ENCODE data around the gene EPB41. TPM values are rescaled to one million over a fixed set of nuclear protein-coding genes. Genes with fewer than 3 reads are reported as not detected.

Gene EPB41
- total RNA-seq, 3 donors from 2014 or later = 45.8 to 82.2 (median 76.3) TPM

DNA sequence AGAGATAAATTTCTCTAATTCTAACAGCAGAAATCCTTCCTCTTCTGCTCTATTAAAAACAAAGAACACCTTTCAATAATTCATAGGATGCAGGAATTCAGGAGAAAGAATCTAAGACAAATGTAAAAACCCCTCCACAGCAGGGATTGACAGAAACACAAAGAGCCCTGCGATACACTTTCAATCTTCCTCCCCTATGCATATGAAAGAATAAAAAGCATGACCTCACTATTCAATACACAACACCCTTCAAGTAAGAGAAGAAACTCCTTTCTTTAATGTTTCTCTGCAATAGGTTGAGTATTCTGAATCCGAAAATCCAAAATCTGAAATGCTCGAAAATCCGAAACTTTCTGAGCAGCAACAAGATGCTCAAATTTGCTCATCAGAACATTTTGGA lies 250.2 kb downstream of the EPB41 start:
- no peak for DNase-seq
- TF ChIP-seq, protein P1, sequence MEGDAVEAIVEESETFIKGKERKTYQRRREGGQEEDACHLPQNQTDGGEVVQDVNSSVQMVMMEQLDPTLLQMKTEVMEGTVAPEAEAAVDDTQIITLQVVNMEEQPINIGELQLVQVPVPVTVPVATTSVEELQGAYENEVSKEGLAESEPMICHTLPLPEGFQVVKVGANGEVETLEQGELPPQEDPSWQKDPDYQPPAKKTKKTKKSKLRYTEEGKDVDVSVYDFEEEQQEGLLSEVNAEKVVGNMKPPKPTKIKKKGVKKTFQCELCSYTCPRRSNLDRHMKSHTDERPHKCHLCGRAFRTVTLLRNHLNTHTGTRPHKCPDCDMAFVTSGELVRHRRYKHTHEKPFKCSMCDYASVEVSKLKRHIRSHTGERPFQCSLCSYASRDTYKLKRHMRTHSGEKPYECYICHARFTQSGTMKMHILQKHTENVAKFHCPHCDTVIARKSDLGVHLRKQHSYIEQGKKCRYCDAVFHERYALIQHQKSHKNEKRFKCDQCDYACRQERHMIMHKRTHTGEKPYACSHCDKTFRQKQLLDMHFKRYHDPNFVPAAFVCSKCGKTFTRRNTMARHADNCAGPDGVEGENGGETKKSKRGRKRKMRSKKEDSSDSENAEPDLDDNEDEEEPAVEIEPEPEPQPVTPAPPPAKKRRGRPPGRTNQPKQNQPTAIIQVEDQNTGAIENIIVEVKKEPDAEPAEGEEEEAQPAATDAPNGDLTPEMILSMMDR (IDR thresholded peaks at IDR 0.05) = no peak
- intact Hi-C loops (cut with DNase I, micrococcal nuclease) = no loop called here
- H3K9me3 ChIP-seq = no peaks in the 10 kb centered on the region
- no peak overlapping the region for H3K4me3 ChIP-seq
- no peaks in the 10 kb centered on the region for H3K36me3 ChIP-seq (ENCODE audit: low read depth)
- peaks cover 20% of the 10 kb centered on the region for H3K4me1 ChIP-seq (ENCODE audit: low read depth)
- no peak for ATAC-seq

DNA sequence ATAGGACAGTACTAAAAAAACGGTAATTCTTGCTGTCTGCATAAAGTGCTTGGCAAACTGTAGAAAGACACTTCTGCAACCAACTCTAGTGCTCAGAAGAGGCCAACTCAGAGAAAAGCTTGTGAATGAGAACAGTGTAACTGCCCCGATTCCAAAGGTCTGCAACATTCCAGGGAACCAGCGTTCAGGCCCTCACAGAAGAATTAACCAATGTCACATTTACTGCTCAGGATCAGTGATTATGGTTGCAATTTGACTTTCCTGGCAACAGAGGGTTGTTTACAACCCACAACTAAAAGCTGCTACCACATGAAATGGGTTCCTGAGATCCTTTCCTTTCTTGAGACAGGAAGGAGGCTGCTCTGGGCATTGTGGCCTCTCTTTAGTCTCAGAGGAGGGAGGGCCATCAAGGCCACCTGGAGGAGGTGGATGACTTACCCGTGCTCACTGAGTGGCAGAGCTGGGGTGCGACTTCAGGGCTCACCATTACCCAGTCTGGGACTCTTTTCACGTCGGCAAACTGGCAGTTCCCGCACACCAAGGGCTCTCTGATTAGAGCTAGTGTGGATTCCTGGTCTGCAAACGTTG lies 252.0 kb downstream of the EPB41 start:
- peaks cover 28% of the 10 kb centered on the region for H3K4me1 ChIP-seq (ENCODE audit: low read depth)
- no peaks in the 10 kb centered on the region for H3K9me3 ChIP-seq
- no peak overlapping the region for H3K4me3 ChIP-seq
- H3K36me3 ChIP-seq (ENCODE audit: low read depth) = no peaks in the 10 kb centered on the region
- TF ChIP-seq, protein P1 (IDR thresholded peaks at IDR 0.05) = no peak
- ATAC-seq = peak; percentile 80
- DNase-seq = no peak
- intact Hi-C loops (cut with DNase I, micrococcal nuclease) = no loop called here

DNA sequence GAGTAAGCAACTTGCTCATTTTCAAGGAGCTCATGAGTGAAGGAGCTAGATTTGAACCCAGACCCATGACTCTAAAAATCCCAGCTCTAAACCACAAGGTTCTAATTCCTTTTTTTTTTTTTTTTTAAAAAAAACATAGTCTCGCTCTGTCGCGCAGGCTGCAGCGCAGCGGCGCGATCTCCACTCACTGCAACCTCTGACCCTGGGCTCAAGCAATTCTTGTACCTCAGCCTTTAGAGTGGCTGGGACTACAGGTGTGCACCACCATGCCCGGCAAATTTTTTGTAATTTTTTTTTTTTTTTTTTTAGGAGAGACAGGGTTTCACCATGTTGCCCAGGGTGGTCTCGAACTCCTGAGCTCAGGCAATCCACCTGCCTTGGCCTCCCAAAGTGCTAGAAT lies 253.5 kb downstream of the EPB41 start:
- no peak for ATAC-seq
- Histone ChIP-seq H3K9me3 (no peaks in the 10 kb centered on the region), H3K36me3 (ENCODE audit: low read depth) (no peaks in the 10 kb centered on the region)

More for the DNA sequence above, 253.5 kb downstream of the EPB41 start:
- DNase-seq = no peak
- H3K4me1 ChIP-seq (ENCODE audit: low read depth) = peaks cover 29% of the 10 kb centered on the region
- intact Hi-C loops (cut with DNase I, micrococcal nuclease) = no loop called here
- no peak overlapping the region for H3K4me3 ChIP-seq
- TF ChIP-seq, protein P1 (IDR thresholded peaks at IDR 0.05) = no peak

Other genes starting within 250 kb of the EPB41 start
- gene GMEB1, start 245.8 kb upstream of the EPB41 start, total RNA-seq = 10 to 100 TPM; 12.5 to 13.9 (median 13.0) TPM
- gene YTHDF2, start 177.6 kb upstream of the EPB41 start, total RNA-seq = 10 to 100 TPM; 55.7 to 59.0 (median 55.8) TPM
- gene OPRD1, start 102.4 kb upstream of the EPB41 start, total RNA-seq = 1 to 10 TPM in 1 of 3 donors, under 1 TPM in 2; 0.06 to 1.1 (median 0.48) TPM
- 10 to 100 TPM in 1 of 3 donors, 1 to 10 TPM in 1, under 1 TPM in 1; 0.90 to 33.9 (median 3.9) TPM for gene TMEM200B, start 209.3 kb downstream of the EPB41 start, total RNA-seq

Measured in mucosa of descending colon (tissue), 3 donors.